A549 (cell line): ENCODE data around the gene XYLT1. TPM values are rescaled to one million over a fixed set of nuclear protein-coding genes. Genes with fewer than 3 reads are reported as not detected.

Experiments used
- ATAC-seq, 2 experiments: fragments of 200-7000 bp in 1 of 2; fragments of >200 bp in 1 of 2; cut with Nextera tagmentation in 1 of 2; cut with Tn5 transposase in 1 of 2; 3 replicates each; pipeline versions ENCODE4 v1.8.0 to v1.9.1; 2018 to 2020; ENCODE audit warnings: mild to moderate bottlenecking in 1 of 2, moderate library complexity in 1 of 2
- CTCF ChIA-PET: fragments of 300-600 bp; sonication (Branson Sonifier 250); formaldehyde crosslinking; extraction: SDS; loops from one replicate; lab custom pipeline; 2021; ENCODE audit warnings: antibody characterized with exemption, inconsistent platforms; lab: Yijun Ruan, JAX
- POLR2A ChIA-PET: fragments of 350-600 bp; formaldehyde crosslinking; extraction: SDS; loops from one replicate; lab custom pipeline; 2021; ENCODE audit warnings: antibody characterized with exemption, inconsistent platforms; lab: Yijun Ruan, JAX
- DNase-seq, 2 experiments: peaks; one replicate each; pipeline versions ENCODE4 v3.0.0 to v3.0.0-alpha.2; 2011 to 2016; ENCODE audit warnings: low read depth in 1 of 2, low spot score in 1 of 2
- FAIRE-seq: peaks from 2 replicates; lab custom pipeline; 2011; peaks lifted over from hg19 to GRCh38; lab: Jason Lieb, UNC
- H3K27ac ChIP-seq, 2 experiments: fragments of >200 bp; sonication (Bioruptor Twin); formaldehyde crosslinking; 3 replicates each; pipeline ENCODE4 v1.5.1; 2016 to 2017
- H3K4me1 ChIP-seq: fragments of >200 bp; sonication (Bioruptor Twin); formaldehyde crosslinking; 3 replicates; pipeline ENCODE4 v1.6.1; 2016
- H3K4me2 ChIP-seq: fragments of >200 bp; sonication (Bioruptor Twin); formaldehyde crosslinking; 3 replicates; pipeline ENCODE4 v1.6.1; 2016
- H3K4me3 ChIP-seq: fragments of >200 bp; sonication (Bioruptor Twin); formaldehyde crosslinking; 3 replicates; pipeline ENCODE4 v1.5.1; 2016
- H3K9me3 ChIP-seq: fragments of >200 bp; sonication (Bioruptor Twin); formaldehyde crosslinking; 3 replicates; pipeline ENCODE4 v1.6.1; 2016
- EHMT2 ChIP-seq: fragments of 200-600 bp; sonication (generic); IDR thresholded peaks from 2 replicates; pipeline ENCODE4 v1.6.1; 2016; ENCODE audit warnings: antibody characterized with exemption, low read depth, mild to moderate bottlenecking, moderate library complexity
- ESRRA ChIP-seq: fragments of 150-350 bp; IDR thresholded peaks from 2 replicates; pipeline ENCODE4 v1.6.1; 2014; ENCODE audit warnings: mild to moderate bottlenecking, low read length, borderline replicate concordance
- FOSB ChIP-seq: fragments of 250-450 bp; sonication (Bioruptor Pico); IDR thresholded peaks from 2 replicates; pipeline ENCODE4 v1.5.0; 2020; ENCODE audit warnings: mild to moderate bottlenecking, moderate library complexity
- GATA3 ChIP-seq: IDR thresholded peaks from 2 replicates; pipeline ENCODE4 v1.6.1; 2012; ENCODE audit warnings: borderline replicate concordance
- HEYL ChIP-seq: fragments of 250-450 bp; sonication (Bioruptor Pico); IDR thresholded peaks from 2 replicates; pipeline ENCODE4 v1.8.0; 2021; ENCODE audit warnings: mild to moderate bottlenecking, moderate library complexity
- JUNB ChIP-seq: fragments of >200 bp; sonication (Bioruptor Twin); formaldehyde crosslinking; IDR thresholded peaks from 2 replicates; pipeline ENCODE4 v1.6.1; 2016
- KDM1A ChIP-seq: fragments of 200-600 bp; sonication (generic); IDR thresholded peaks from 2 replicates; pipeline ENCODE4 v1.6.1; 2016; ENCODE audit warnings: low read depth, mild to moderate bottlenecking
- MAFK ChIP-seq: fragments of 450-650 bp; IDR thresholded peaks from 2 replicates; pipeline ENCODE4 v1.6.1; 2014; ENCODE audit not compliant: partially characterized antibody
- MYC ChIP-seq: IDR thresholded peaks from 2 replicates; pipeline ENCODE4 v1.6.1; 2012; ENCODE audit warnings: mild to moderate bottlenecking, inconsistent platforms, low read length, improper control_type of control experiment, borderline replicate concordance
- NFE2L2 ChIP-seq: fragments of 150-350 bp; conservative IDR thresholded peaks from 2 replicates; pipeline ENCODE4 v1.6.1; 2014; ENCODE audit warnings: low read length
- NR3C1 ChIP-seq: fragments of >200 bp; sonication (Bioruptor Twin); formaldehyde crosslinking; IDR thresholded peaks from 3 replicates; pipeline ENCODE4 v1.6.1; 2017
- POLR2AphosphoS2 ChIP-seq: conservative IDR thresholded peaks from 2 replicates; pipeline ENCODE4 v1.6.1; 2012; ENCODE audit warnings: low read length, improper control_type of control experiment, inconsistent platforms
- RARB ChIP-seq: fragments of 250-450 bp; sonication (Bioruptor Pico); IDR thresholded peaks from 2 replicates; pipeline ENCODE4 v1.8.0; 2021; ENCODE audit warnings: mild to moderate bottlenecking, moderate library complexity
- RFX5 ChIP-seq: fragments of 450-650 bp; IDR thresholded peaks from 2 replicates; pipeline ENCODE4 v1.7.1; 2014; ENCODE audit warnings: antibody characterized with exemption, mild to moderate bottlenecking, moderate library complexity
- SMC3 ChIP-seq: fragments of >200 bp; sonication (Bioruptor Twin); formaldehyde crosslinking; IDR thresholded peaks from 3 replicates; pipeline ENCODE4 v1.6.1; 2018; ENCODE audit warnings: inconsistent platforms
- TFCP2L1 ChIP-seq: fragments of 250-450 bp; sonication (Bioruptor Pico); IDR thresholded peaks from 2 replicates; pipeline ENCODE4 v1.5.0; 2021; ENCODE audit warnings: mild to moderate bottlenecking
- ZNF302 ChIP-seq: fragments of 250-450 bp; sonication (Bioruptor Pico); IDR thresholded peaks from 2 replicates; pipeline ENCODE4 v1.9.0; 2021; ENCODE audit warnings: inconsistent platforms, mild to moderate bottlenecking, moderate library complexity
- WGBS: methylation state at CpG from one replicate; pipeline ENCODE4 v1.1.6; 2017; ENCODE audit errors: missing lambda C conversion rate; 5-methylcytosine and 5-hydroxymethylcytosine counted together
- polyA plus RNA-seq, 4 experiments: library from polyadenylated mRNA; depleted of rRNA in 3 of 4; stranded (reverse); fragments of >200 nt; fragmentation: RNase III in 1 of 4; extraction: RNeasy Plus Mini Kit Qiagen cat#74134 plus additional on column Dnase treatment in 1 of 4; gene quantifications; 2 replicates in 3 of 4; 3 replicates in 1 of 4; pipeline ENCODE4 v1.2.3, GENCODE V29; 2011 to 2017
- TF ChIP-seq, protein P1 (sequence below): fragments of 250-450 bp; sonication (Bioruptor Pico); IDR thresholded peaks from 2 replicates; pipeline ENCODE4 v1.5.0; 2021; ENCODE audit warnings: mild to moderate bottlenecking, moderate library complexity, borderline replicate concordance
- TF ChIP-seq, protein P2 (sequence below): fragments of 250-450 bp; sonication (Bioruptor Pico); IDR thresholded peaks from 2 replicates; pipeline ENCODE4 v1.5.0; 2020; ENCODE audit warnings: low read depth, mild to moderate bottlenecking, moderate library complexity
- TF ChIP-seq, protein P3 (sequence below): fragments of 450-650 bp; IDR thresholded peaks from 2 replicates; pipeline ENCODE4 v1.6.1; 2014; ENCODE audit warnings: antibody characterized with exemption
- TF ChIP-seq, protein P4 (sequence below): IDR thresholded peaks from 2 replicates; pipeline ENCODE4 v1.6.1; 2012
- TF ChIP-seq, protein P5 (sequence below): IDR thresholded peaks from 2 replicates; pipeline ENCODE4 v1.6.1; 2012; ENCODE audit warnings: low read depth, borderline replicate concordance
- TF ChIP-seq, protein P6 (sequence below): fragments of 200-600 bp; sonication (generic); IDR thresholded peaks from 2 replicates; pipeline ENCODE4 v1.6.1; 2016; ENCODE audit warnings: antibody characterized with exemption, mild to moderate bottlenecking, moderate library complexity

The XYLT1 gene
- polyA plus RNA-seq, 2 of the 4 experiments (the other 2 are of a cell fraction), result 0.78 to 0.88 TPM

DNA sequence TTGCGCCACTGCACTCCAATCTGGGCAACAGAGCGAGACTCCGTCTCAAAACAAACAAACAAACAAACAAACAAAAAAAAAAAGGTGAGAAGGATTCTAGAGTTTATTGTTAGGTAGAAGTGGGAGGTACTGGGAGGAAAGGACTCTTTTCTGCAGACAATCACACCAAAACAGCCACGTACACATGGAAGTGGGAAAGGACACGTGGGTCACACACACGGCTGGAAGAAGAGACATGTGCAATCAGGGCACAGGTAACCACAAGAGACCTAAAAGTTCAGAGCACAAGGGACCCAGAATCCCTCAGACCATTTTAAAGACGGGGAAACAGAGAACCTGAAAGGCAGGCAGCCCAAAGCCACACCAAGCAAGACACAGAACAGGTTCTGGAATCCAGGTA lies 20.5 kb downstream of the XYLT1 start:
- POLR2A ChIA-PET, result no interaction called here
- TF ChIP-seq TFCP2L1 (CRISPR knock-in tag) (no peak), FOSB (CRISPR knock-in tag) (no peak), HEYL (no peak), SMC3 (no peak), RARB (CRISPR knock-in tag) (no peak), JUNB (no peak), MYC (no peak), EHMT2 (no peak), RFX5 (no peak), NR3C1 (no peak), MAFK (no peak), POLR2AphosphoS2 (no peak), ESRRA (no peak), KDM1A (no peak), ZNF302 (CRISPR knock-in tag) (no peak), NFE2L2 (no peak)
- TF ChIP-seq, protein P1, sequence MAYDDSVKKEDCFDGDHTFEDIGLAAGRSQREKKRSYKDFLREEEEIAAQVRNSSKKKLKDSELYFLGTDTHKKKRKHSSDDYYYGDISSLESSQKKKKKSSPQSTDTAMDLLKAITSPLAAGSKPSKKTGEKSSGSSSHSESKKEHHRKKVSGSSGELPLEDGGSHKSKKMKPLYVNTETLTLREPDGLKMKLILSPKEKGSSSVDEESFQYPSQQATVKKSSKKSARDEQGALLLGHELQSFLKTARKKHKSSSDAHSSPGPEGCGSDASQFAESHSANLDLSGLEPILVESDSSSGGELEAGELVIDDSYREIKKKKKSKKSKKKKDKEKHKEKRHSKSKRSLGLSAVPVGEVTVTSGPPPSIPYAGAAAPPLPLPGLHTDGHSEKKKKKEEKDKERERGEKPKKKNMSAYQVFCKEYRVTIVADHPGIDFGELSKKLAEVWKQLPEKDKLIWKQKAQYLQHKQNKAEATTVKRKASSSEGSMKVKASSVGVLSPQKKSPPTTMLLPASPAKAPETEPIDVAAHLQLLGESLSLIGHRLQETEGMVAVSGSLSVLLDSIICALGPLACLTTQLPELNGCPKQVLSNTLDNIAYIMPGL (CRISPR knock-in tag), result no peak
- TF ChIP-seq, protein P2, sequence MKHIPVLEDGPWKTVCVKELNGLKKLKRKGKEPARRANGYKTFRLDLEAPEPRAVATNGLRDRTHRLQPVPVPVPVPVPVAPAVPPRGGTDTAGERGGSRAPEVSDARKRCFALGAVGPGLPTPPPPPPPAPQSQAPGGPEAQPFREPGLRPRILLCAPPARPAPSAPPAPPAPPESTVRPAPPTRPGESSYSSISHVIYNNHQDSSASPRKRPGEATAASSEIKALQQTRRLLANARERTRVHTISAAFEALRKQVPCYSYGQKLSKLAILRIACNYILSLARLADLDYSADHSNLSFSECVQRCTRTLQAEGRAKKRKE, result no peak
- TF ChIP-seq, protein P3, sequence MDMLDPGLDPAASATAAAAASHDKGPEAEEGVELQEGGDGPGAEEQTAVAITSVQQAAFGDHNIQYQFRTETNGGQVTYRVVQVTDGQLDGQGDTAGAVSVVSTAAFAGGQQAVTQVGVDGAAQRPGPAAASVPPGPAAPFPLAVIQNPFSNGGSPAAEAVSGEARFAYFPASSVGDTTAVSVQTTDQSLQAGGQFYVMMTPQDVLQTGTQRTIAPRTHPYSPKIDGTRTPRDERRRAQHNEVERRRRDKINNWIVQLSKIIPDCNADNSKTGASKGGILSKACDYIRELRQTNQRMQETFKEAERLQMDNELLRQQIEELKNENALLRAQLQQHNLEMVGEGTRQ, result no peak
- CTCF ChIA-PET, result interaction anchor here (0.7 kb wide), 1 partner anchor 17 kb away, joined by 3 read pairs; no protein-coding TSS in a partner anchor
- no peak overlapping the region for H3K27ac ChIP-seq
- H3K9me3 ChIP-seq, result no peaks in the 10 kb centered on the region
- no peaks in the 10 kb centered on the region for H3K4me1 ChIP-seq
- H3K4me3 ChIP-seq, result no peak overlapping the region
- no peak for ATAC-seq
- H3K4me2 ChIP-seq, result no peak overlapping the region
- no peak for FAIRE-seq
- 26% methylated on average over 7 of the region's 7 CpGs for WGBS
- DNase-seq, result no peak

DNA sequence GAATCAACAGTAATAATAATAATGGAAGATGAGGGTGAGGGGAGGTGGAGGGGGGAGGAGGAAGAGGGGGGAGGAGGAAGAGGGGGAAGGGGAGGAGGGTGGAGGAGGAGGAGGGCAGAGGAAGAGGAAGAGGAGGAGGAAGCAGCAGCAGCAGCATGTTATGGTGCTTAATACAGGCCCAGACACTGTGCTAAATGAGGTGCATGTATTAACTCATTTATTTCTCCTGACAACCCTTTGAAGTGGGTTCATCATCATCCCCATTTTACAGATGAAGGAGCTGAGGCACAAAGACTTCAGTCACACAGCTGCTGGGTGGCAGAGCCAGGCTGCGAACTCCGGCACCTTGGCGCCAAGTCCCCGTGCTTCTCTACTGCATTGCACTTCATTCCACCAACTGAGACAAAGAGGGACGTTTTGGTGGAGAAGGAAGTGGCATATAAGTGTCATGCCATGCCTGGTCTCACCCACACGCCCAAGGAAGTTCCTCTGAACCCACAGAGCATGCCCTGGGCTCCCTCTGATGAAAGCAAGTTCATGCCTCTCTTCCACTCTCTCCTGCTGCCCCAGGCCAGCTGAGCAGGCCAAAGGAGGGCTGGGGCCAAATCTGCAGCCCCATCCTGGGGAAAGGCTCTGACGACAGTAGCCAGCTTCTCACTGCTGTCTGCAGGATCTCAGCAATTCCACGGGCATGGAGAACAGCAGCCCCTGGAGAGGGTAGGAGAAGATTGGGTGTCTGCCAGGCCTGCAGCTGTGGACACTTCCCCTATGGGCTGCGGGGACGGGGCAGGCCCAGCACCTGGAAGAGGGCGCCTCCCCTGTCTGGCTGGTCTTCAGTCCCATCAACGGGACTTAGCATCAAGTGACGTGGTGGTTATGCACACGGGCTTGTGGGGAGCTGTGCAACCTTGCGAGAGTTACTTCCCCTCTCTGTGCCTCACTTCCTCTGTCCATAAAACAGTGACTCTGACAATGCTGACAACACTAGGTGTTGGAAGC lies 21.8 kb downstream of the XYLT1 start:
- Histone ChIP-seq H3K27ac (no peak overlapping the region), H3K4me2 (no peak overlapping the region), H3K4me3 (no peak overlapping the region), H3K4me1 (no peaks in the 10 kb centered on the region), H3K9me3 (no peaks in the 10 kb centered on the region)
- WGBS, result 43% methylated on average over 13 of the region's 15 CpGs
- ATAC-seq, result no peak
- no peak for FAIRE-seq
- no peak for DNase-seq
- CTCF ChIA-PET, result interaction anchor here (0.7 kb wide), 1 partner anchor 18 kb away, joined by 3 read pairs; no protein-coding TSS in a partner anchor
- TF ChIP-seq, protein P4, sequence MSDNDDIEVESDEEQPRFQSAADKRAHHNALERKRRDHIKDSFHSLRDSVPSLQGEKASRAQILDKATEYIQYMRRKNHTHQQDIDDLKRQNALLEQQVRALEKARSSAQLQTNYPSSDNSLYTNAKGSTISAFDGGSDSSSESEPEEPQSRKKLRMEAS, result no peak
- TF ChIP-seq RFX5 (no peak), NR3C1 (no peak), GATA3 (no peak), KDM1A (no peak), MAFK (no peak)
- TF ChIP-seq, protein P1 (CRISPR knock-in tag), result no peak
- TF ChIP-seq, protein P5, sequence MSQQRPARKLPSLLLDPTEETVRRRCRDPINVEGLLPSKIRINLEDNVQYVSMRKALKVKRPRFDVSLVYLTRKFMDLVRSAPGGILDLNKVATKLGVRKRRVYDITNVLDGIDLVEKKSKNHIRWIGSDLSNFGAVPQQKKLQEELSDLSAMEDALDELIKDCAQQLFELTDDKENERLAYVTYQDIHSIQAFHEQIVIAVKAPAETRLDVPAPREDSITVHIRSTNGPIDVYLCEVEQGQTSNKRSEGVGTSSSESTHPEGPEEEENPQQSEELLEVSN, result no peak
- TF ChIP-seq, protein P6, sequence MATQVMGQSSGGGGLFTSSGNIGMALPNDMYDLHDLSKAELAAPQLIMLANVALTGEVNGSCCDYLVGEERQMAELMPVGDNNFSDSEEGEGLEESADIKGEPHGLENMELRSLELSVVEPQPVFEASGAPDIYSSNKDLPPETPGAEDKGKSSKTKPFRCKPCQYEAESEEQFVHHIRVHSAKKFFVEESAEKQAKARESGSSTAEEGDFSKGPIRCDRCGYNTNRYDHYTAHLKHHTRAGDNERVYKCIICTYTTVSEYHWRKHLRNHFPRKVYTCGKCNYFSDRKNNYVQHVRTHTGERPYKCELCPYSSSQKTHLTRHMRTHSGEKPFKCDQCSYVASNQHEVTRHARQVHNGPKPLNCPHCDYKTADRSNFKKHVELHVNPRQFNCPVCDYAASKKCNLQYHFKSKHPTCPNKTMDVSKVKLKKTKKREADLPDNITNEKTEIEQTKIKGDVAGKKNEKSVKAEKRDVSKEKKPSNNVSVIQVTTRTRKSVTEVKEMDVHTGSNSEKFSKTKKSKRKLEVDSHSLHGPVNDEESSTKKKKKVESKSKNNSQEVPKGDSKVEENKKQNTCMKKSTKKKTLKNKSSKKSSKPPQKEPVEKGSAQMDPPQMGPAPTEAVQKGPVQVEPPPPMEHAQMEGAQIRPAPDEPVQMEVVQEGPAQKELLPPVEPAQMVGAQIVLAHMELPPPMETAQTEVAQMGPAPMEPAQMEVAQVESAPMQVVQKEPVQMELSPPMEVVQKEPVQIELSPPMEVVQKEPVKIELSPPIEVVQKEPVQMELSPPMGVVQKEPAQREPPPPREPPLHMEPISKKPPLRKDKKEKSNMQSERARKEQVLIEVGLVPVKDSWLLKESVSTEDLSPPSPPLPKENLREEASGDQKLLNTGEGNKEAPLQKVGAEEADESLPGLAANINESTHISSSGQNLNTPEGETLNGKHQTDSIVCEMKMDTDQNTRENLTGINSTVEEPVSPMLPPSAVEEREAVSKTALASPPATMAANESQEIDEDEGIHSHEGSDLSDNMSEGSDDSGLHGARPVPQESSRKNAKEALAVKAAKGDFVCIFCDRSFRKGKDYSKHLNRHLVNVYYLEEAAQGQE, result no peak
- POLR2A ChIA-PET, result no interaction called here
